ENCODE data around the gene SLC10A7. TPM values are rescaled to one million over a fixed set of nuclear protein-coding genes. Genes with fewer than 3 reads are reported as not detected.

The SLC10A7 gene
- total RNA-seq, 4 donors from 2014 or later: 12.0 to 56.1 (median 15.9) TPM

- no peaks in the 10 kb centered on the region for H3K4me1 ChIP-seq
- H3K9me3 ChIP-seq: no peaks in the 10 kb centered on the region
- TF ChIP-seq CTCF (IDR thresholded peaks at IDR 0.05): no peak
- TF ChIP-seq EP300 (IDR thresholded peaks at IDR 0.05; ENCODE audit: low read depth): no peak
- TF ChIP-seq POLR2AphosphoS5 (IDR thresholded peaks at IDR 0.05): no peak
- TF ChIP-seq POLR2A (IDR thresholded peaks at IDR 0.05): no peak
- in situ Hi-C loops (cut with MboI; ENCODE audit: low pct_ligation_motif_present in 1 of 4, low pct_unique_long_range_greater_than_20kb in 1 of 4, low sequenced_read_pairs in 3 of 4): no loop called here
- H3K27ac ChIP-seq: no peak overlapping the region
- intact Hi-C loops (cut with DNase I; ENCODE audit: low total_unique reads): no loop called here
- DNase-seq: no peak
- 88 to 93% methylated on average over 1 of the region's 1 CpG for WGBS, 2 donors (ENCODE audit: low coverage in 1 of 2)
- H3K27me3 ChIP-seq: no peaks in the 10 kb centered on the region
- H3K36me3 ChIP-seq: no peaks in the 10 kb centered on the region
- no peak overlapping the region for H3K4me3 ChIP-seq
These were observed 123.3 kb downstream of the SLC10A7 start for GRCh38 chr4:146398404-146398803.

GRCh38 chr4:146389561-146389960, 132.2 kb downstream of the SLC10A7 start:
- WGBS, 2 donors (ENCODE audit: low coverage in 1 of 2): 93% methylated on average over 1 of the region's 1 CpG; no CpG with 5 or more reads in 1 of the 2 donors
- Histone ChIP-seq H3K4me1 (no peaks in the 10 kb centered on the region), H3K27me3 (no peaks in the 10 kb centered on the region), H3K36me3 (no peaks in the 10 kb centered on the region), H3K9me3 (no peaks in the 10 kb centered on the region), H3K27ac (no peak overlapping the region), H3K4me3 (no peak overlapping the region)
- TF ChIP-seq EP300 (IDR thresholded peaks at IDR 0.05; ENCODE audit: low read depth) (no peak), POLR2A (IDR thresholded peaks at IDR 0.05) (no peak), CTCF (IDR thresholded peaks at IDR 0.05) (no peak), POLR2AphosphoS5 (IDR thresholded peaks at IDR 0.05) (no peak)
- intact Hi-C loops (cut with DNase I; ENCODE audit: low total_unique reads) (no loop called here), in situ Hi-C loops (cut with MboI; ENCODE audit: low pct_ligation_motif_present in 1 of 4, low pct_unique_long_range_greater_than_20kb in 1 of 4, low sequenced_read_pairs in 3 of 4) (no loop called here)
- no peak for DNase-seq

GRCh38 chr4:146382194-146382593, 139.5 kb downstream of the SLC10A7 start:
- H3K27me3 ChIP-seq: no peaks in the 10 kb centered on the region
- no peak overlapping the region for H3K27ac ChIP-seq
- in situ Hi-C loops (cut with MboI; ENCODE audit: low pct_ligation_motif_present in 1 of 4, low pct_unique_long_range_greater_than_20kb in 1 of 4, low sequenced_read_pairs in 3 of 4) (no loop called here), intact Hi-C loops (cut with DNase I; ENCODE audit: low total_unique reads) (no loop called here)
- no peaks in the 10 kb centered on the region for H3K9me3 ChIP-seq
- 79 to 86% methylated on average over 1 of the region's 1 CpG for WGBS, 2 donors (ENCODE audit: low coverage in 1 of 2)
- no peaks in the 10 kb centered on the region for H3K36me3 ChIP-seq
- H3K4me3 ChIP-seq: no peak overlapping the region
- TF ChIP-seq CTCF (IDR thresholded peaks at IDR 0.05): no peak
- no peak for TF ChIP-seq EP300 (IDR thresholded peaks at IDR 0.05; ENCODE audit: low read depth)
- no peak for TF ChIP-seq POLR2A (IDR thresholded peaks at IDR 0.05)
- TF ChIP-seq POLR2AphosphoS5 (IDR thresholded peaks at IDR 0.05): no peak
- no peaks in the 10 kb centered on the region for H3K4me1 ChIP-seq
- DNase-seq: no peak

DNA sequence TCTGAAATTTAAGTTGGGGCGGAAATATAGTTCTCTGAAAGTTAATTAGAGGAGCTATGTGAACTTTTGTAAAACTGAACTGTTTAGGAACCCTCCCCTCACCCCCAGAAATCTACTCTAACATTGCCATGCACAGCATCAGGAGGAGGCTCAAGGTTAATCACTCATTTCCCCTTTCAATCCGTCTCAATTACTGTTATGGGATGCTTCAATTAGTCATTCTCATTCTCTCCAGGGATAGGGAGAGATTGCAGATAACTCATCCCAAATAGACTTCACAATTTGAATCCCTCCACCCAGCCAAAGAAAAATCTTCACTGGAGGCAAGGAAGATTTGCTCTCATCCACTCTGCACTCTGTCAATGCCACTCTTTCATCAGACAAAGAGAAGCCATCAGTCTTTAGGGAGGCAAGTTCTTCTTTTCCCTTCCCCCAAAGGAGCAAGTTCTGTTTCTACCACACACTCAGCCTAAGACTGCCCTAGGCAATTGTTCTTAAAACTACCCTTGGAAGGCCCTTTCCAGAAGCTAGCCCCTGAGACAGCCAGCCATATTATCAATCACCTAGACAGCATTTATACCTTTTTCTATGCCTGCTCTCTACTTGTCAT, 140.4 kb downstream of the SLC10A7 start:
- Histone ChIP-seq H3K27me3 (no peaks in the 10 kb centered on the region), H3K4me1 (no peaks in the 10 kb centered on the region), H3K36me3 (no peaks in the 10 kb centered on the region), H3K4me3 (no peak overlapping the region), H3K9me3 (no peaks in the 10 kb centered on the region), H3K27ac (no peak overlapping the region)
- TF ChIP-seq POLR2AphosphoS5 (IDR thresholded peaks at IDR 0.05) (no peak), POLR2A (IDR thresholded peaks at IDR 0.05) (no peak), EP300 (IDR thresholded peaks at IDR 0.05; ENCODE audit: low read depth) (no peak), CTCF (IDR thresholded peaks at IDR 0.05) (no peak)
- intact Hi-C loops (cut with DNase I; ENCODE audit: low total_unique reads): no loop called here
- 77 to 83% methylated on average over 2 of the region's 2 CpGs for WGBS, 2 donors (ENCODE audit: low coverage in 1 of 2)
- in situ Hi-C loops (cut with MboI; ENCODE audit: low pct_ligation_motif_present in 1 of 4, low pct_unique_long_range_greater_than_20kb in 1 of 4, low sequenced_read_pairs in 3 of 4): no loop called here
- no peak for DNase-seq
